ENCODE data around the gene COX7A2L.

COX7A2L gene

GRCh38 chr2:42340938-42341636 lies 19.9 kb downstream of the COX7A2L start:
- TF ChIP-seq, protein P1, sequence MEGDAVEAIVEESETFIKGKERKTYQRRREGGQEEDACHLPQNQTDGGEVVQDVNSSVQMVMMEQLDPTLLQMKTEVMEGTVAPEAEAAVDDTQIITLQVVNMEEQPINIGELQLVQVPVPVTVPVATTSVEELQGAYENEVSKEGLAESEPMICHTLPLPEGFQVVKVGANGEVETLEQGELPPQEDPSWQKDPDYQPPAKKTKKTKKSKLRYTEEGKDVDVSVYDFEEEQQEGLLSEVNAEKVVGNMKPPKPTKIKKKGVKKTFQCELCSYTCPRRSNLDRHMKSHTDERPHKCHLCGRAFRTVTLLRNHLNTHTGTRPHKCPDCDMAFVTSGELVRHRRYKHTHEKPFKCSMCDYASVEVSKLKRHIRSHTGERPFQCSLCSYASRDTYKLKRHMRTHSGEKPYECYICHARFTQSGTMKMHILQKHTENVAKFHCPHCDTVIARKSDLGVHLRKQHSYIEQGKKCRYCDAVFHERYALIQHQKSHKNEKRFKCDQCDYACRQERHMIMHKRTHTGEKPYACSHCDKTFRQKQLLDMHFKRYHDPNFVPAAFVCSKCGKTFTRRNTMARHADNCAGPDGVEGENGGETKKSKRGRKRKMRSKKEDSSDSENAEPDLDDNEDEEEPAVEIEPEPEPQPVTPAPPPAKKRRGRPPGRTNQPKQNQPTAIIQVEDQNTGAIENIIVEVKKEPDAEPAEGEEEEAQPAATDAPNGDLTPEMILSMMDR (conservative IDR thresholded peaks at IDR 0.05), result no peak
- H3K27ac ChIP-seq, result no peak overlapping the region

GRCh38 chr2:42340045-42340937 lies 20.7 kb downstream of the COX7A2L start:
- H3K27ac ChIP-seq, result no peak overlapping the region
- TF ChIP-seq, protein P1 (conservative IDR thresholded peaks at IDR 0.05), result no peak

GRCh38 chr2:42339191-42339912 lies 21.7 kb downstream of the COX7A2L start:
- H3K27ac ChIP-seq, result no peak overlapping the region
- TF ChIP-seq, protein P1 (conservative IDR thresholded peaks at IDR 0.05), result no peak

GRCh38 chr2:42338567-42339190 lies 22.3 kb downstream of the COX7A2L start:
- TF ChIP-seq, protein P1 (conservative IDR thresholded peaks at IDR 0.05), result no peak
- H3K27ac ChIP-seq, result no peak overlapping the region

GRCh38 chr2:42337846-42338566 lies 23.0 kb downstream of the COX7A2L start:
- no peak overlapping the region for H3K27ac ChIP-seq
- TF ChIP-seq, protein P1 (conservative IDR thresholded peaks at IDR 0.05), result no peak

- no peak overlapping the region for H3K27ac ChIP-seq
- TF ChIP-seq, protein P1 (conservative IDR thresholded peaks at IDR 0.05), result no peak
Observed at GRCh38 chr2:42337356-42337820, 23.6 kb downstream of the COX7A2L start.
